Activated CD4-positive, alpha-beta T cell treated with anti-CD3 and anti-CD28 coated beads, Interleukin-2, Interleukin-6, amounts not matched to agents 100 ng/mL and 50 ng/mL, durations not matched to agents 16 hours and 8 hours (primary cell): ENCODE measurements around the gene GLIS1.

Experiments
- DNase-seq: peaks from one replicate; pipeline ENCODE4 v3.0.0-alpha.2; 2020

GLIS1 gene

DNA sequence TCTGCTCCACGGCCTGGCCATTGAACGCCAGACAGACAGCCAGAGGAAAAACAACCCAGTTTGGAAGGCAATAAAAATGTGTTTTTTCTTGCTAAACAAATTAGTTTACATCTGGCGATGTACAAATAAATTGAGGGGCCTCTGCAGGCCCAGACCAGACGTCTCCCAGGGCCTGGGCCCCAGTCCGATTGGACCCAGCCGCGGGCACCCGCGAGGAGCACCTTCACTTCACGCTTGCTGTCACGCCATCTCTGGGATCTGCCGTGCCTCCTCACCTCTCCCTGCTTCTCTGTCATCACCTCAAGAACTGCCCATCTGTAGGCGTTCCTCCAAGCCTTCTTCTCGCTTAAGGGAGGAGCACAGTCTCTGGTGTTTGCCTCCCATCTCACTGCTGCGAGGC, 61.5 kb downstream of the GLIS1 start:
- no peak for DNase-seq

DNA sequence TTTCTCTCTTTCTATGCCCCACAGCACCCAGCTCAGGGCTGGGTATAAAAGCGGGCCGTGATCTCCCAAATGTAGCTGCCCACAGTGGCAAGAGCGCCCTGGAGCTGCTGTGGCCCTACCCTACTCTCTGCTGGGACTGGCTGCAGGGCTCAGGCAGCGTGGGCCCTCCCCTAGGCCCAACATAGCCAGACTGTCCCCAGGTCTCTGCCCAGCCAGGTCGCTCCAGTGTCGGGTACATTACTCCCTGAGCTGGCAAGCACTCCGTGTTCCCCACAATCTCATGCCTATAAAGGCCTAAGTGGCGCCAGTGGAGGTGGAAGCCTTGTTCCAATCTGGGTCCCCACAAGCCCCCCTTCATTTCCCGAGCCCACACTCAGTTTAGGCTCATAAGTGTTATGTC, 66.2 kb downstream of the GLIS1 start:
- no peak for DNase-seq

DNA sequence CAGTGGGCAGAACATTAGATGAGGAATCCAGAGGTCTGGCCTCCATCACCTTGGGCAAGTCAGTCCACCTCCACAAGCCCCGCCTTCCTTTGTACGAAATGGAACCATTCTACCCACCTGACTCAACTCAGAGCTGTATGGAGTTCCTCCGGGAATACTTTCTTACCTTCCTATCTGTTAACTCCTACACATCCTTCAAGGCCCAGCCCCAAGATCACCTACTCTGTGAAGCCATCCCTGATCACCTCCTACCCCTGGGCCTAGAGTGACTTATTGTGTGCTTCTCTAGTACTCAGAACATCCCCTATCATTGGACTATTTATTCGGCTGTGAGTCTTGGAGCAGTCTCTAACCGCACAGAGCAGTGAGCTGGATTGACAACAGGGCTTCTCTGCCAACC, 66.7 kb downstream of the GLIS1 start:
- DNase-seq = no peak

DNA sequence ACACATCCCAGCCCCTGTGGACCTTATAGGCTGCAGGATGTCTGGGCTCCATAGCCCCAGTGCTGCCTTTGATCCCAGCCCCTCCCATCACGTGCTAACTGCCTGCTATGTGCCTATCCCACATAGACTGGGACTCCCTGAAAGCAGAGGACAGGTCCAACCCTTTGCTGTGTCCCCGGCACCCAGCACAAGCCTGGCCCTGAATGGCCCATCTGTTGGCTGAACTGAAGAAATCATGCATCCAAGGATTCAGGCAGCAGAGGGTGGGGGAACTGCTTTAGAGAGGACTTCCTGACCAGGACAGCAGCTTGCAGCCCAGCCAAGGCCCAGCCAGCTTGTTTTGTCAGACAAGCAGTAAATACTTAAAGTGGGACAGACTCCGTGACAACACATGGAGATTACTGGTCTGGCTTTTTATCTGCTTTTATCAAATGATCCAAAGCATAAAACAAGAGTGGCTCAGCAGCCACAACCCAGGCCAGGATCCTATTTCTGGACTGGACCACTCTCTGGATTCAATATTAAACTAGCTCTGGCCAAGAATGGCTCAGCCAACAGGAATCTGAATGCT, 69.3 kb downstream of the GLIS1 start:
- no peak for DNase-seq

DNA sequence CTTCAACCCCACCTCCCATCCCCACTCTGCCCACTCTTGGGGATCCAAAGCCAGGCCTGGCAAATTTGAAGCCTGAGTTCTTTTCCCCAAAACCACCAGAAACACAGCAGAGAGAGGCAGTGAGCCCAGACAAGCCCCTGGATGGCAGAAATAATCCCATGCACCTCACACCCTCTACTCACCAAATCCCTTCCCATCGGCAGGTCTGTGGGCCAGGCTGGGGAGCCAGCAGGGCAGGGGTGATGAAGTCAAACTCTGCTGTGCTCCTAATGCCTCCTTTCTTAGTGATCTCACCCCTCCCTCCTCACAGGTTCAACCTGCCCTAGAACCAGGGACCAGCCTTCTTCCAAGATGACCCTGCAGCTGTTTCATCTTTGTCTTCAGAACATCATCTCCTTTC, 72.4 kb downstream of the GLIS1 start:
- DNase-seq = no peak

DNA sequence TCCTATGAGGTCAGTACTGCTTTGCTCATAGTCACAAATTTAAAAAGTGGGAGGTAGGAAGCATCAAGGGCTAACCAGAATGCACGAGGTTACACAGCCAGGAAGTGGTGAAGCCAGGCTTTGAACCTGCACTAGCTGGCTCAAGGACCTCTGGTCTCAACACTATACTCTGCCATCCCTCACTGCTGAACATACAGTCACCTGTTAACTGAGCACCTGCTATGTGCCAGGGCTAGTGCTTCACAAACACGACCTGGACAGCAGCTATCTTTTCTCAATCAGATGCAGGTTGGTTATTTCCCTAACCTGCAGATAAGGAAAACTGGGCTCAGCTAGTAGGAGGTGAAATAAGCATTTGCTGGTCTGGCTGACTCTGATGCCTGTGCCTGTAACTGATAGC, 73.0 kb downstream of the GLIS1 start:
- no peak for DNase-seq

DNA sequence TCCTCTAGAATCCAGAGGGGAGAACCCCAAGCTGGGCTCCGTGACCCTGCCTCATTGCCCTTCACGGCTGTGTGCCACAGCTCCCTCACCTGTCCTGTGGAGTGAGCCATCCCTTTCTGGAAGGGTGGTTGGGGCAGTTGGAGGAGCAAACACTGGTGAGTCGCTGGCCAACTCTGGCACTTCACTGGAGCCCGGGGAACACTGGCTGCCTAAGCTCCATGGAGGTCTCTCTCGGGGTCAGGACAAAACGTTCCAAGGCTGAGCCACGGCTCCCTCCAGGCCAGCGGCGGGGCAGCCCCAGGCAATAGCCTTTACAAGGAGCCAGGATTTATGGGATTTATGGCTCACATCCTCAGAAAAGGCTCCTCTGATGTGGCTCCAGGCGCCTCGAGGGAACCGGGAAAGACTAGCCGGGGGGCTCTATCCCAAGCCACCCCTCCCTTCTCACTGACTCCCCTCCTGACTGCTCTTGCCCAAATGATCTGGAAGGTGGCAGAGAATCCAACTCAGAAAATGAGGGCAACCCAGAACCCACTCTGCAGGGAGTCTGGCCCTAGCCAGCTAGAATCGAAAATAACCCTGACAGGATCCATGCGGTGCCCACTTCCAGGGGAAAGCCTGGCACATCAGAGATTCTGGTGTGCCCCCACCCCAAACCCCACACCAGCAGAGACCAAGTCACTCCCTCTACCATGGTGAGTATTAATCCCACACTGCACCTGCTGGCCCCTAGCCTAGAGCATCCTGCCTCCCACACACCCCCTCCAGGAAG, 75.2 kb downstream of the GLIS1 start:
- DNase-seq = no peak

DNA sequence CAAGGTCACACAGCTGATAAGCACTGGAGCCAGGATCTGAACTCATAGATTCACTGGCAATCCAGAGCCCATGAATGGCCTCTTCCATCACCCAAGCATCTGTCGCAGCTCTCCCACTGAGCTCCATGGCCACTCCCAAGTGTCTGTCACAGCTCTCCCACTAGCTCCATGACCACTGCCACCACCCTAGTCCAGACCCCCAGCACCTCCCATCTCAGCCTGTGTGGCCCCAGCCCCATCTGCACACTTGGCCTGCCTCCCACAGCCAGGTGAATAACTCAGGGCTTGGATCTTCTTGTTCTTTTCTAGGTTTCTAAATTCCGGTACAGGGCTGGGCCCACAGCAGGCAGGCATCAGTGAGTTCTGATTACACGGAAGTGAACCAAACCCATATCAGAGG, 76.0 kb downstream of the GLIS1 start:
- DNase-seq = no peak

DNA sequence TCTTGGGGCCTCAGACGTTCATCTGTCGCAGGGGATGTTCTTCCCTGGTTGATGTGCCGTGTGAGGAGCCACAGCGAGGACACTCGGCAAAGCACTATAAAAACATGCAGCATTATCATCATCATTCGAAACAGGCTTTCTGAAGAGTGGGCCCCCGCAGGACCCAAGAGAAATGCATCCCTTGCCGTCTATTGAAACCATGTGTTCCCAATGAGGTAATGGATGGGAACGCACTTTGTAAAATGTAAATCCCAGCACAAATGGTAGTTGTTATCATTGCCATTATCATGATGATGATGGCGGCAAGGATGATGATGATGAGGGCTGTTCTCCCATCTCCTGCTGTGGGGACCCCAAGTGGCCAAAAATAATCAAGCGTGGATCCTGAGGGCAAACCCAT, 76.8 kb downstream of the GLIS1 start:
- no peak for DNase-seq

DNA sequence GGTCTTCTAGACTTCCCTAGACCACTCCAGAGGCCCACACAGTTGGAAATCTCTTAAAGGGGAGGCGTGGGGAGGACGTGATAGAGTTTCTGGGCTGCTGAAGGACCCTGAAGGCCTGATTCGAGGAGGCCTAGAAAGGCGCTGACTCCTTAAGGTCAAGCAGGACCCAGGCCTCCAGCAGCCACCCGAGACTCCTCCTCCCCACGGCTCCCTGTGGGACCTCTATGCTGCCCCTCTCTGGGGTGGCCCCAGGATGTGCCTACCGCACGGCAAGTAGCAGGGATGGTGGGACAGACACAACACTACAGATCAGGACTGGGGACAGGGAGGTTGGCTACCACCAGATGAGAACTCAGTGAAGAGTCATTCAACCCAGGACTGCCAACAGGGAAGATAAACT, 77.5 kb downstream of the GLIS1 start:
- DNase-seq = no peak

DNA sequence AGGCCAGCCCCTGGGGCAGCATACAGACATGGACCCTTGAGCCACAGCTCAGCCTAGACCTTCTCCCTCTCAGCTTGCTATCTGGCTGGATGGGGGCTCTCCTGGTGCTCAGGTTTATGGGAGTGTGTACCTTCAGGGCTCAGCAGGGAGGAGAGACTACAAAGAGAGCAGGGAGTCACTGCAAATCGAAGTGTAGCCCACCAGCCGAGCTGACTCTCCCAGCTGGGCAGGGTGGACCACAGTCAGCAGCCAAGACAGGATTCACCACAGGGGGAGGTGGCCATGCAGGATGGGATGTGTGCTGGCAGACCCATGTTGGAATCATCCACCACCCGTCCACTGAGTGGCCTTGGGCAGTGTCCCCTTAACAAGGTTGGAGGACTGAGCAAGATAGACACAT, 78.3 kb downstream of the GLIS1 start:
- no peak for DNase-seq

DNA sequence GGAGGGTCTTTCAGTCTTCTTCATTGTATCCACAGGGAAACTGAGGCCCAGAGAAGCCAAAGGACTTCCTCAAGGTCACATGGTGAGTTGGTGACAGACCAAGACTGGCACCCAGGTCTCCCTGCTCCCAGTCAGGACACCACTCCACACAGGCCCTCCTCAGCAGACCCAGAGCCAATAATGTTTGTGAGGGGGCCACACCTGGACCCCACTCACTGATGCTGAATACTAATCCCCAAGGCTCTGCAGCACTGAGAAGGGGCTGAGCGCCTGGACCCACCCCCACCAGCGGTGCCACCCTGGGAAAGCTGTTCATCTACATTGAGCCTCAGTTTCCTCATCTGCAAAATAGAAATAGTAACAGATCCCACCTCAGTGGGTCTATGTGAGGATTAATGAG, 79.5 kb downstream of the GLIS1 start:
- no peak for DNase-seq

DNA sequence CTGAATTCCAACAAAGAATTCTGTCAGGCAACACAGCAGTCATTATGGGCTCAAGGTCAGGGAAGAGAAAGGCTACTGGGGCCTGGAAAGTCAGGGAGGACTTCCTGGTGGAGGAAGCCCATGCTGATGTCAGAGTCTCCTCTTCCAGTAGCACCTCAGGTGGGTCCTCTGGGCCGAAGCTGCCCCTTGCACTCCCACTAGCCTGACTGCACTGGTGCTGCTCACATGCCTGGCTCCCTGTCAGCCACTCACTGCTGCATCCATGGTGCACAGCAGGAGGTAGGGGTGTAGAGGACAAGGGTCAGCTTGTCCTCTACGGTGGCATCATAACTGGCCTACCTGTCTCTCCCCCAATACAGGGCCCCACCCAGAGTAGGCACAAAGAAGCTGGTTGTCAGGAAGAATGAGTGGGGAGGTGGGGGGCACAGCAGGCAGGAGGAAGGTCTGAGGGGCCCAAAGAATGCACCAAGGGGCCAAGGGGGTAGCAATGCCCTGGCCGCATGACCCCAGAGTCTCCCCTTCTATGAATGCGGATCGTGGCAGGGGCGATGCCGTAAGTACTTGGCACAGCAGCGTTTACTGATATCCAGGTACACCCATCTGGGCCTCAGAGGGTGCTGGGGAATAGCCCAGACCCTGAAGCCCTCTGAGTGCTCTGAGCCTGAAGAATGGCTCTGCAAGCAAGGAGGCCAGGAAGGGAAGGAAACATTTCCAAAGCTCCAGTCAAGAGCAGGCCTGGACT, 80.3 kb downstream of the GLIS1 start:
- DNase-seq = no peak

DNA sequence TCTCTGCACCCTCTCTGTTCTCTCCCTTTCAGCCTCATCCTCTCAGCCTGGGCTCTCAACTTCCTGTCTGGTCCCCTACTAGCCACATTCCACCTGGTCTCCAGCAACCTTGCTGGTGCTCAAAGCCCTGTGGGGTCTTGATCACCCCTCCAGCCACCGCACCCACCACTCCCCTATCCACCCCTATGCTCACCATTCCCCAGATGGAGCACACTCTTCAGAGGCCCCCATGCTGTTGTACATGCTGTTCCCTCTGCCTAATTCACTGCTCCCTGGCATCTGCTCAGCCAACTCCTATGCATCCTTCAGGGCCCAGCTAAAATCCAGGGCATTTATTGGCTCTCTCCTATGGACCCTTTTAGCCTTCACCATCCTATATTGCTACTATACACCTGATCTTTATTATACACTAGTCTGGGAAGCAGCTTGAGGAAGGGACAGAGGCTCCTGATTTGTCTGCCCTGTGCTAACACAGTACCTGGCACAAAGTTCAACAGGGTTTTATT, 81.0 kb downstream of the GLIS1 start:
- DNase-seq = no peak

DNA sequence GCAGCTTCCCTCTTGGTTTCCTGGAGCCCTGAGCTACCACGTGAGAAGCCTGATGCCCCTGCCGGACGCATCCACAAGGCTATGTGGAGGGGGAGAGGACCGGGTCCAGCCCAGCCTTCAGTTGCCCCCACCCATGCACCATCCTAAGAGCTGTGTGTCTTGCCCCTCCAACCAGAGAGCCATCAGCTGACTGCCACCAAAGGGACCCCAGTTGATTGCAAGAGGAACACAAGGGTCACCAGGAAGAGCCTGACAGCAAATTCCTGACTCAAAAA, 81.5 kb downstream of the GLIS1 start:
- DNase-seq = no peak

DNA sequence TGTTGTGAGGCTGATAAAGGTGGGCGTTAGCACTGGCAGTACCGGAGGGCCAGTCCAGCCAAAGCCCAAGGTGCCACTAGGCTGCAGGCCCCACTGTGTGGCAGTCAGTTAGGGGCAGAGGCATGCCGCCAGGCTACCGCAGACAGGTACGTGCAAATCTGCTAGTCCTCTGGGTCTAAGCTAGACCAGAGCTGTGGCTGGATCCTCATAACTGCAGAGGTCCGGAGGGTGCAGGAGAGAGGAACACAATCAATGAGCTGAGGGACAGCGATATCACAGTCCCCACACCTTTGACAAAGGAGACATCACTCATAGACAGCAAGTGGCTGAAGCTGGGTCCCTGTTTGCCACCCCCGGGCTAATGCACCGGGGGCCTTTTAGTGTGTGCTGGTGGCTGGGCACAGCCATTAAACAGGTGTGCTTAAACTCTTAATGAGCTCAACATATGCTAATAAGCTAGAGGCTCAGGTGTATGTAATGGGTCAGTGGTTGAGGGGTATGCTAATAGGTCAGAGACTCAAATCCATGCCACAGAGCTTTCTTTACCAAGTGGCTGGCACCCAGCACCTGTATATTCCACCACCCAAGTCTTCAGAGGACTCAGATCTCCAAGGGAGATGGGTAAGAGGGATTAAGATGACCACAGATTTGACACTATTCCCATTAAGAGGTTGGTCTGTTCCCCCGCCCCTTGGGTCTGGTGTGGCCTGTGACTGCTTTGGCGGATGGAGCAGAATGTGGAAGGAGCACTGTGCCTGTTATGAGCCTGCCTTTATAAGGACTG, 82.0 kb downstream of the GLIS1 start:
- DNase-seq = no peak

DNA sequence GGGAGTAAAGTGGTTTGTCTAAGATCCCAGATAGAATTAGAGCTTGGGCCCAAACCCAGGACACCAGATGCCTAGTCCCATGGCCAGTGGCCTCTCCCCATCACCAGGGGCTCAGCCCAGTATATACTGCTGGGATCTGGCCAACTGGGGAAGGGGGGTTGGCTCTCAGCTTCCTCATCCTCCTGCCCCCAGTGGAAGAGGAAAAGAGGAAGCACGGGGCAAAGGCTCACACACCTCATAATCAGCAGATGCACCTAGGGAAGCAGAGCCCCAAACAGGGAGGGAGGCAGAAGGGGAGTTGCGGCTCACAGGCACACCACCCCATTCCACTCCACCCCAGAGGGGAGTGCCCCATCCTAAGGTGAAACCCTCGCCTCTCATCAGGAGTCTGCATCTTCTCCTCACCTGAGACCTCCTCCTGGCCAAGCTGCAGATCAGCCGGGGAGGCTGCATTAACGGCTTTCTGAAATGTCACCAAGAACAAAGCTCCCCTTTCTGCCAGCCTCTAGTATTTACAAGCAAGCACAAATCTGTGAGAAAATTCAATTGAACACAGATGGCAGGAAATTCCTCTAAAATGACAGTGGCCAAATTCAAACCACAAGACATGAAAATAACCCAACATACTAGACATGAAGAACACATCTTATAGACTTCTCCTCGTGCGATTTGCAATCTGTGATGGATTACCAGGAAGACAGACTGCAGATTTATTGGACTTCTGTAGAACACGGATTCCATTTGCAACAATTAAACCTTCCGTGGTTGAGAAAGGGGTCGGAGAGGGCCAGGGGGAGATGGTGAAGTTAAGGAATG, 82.8 kb downstream of the GLIS1 start:
- DNase-seq = no peak

DNA sequence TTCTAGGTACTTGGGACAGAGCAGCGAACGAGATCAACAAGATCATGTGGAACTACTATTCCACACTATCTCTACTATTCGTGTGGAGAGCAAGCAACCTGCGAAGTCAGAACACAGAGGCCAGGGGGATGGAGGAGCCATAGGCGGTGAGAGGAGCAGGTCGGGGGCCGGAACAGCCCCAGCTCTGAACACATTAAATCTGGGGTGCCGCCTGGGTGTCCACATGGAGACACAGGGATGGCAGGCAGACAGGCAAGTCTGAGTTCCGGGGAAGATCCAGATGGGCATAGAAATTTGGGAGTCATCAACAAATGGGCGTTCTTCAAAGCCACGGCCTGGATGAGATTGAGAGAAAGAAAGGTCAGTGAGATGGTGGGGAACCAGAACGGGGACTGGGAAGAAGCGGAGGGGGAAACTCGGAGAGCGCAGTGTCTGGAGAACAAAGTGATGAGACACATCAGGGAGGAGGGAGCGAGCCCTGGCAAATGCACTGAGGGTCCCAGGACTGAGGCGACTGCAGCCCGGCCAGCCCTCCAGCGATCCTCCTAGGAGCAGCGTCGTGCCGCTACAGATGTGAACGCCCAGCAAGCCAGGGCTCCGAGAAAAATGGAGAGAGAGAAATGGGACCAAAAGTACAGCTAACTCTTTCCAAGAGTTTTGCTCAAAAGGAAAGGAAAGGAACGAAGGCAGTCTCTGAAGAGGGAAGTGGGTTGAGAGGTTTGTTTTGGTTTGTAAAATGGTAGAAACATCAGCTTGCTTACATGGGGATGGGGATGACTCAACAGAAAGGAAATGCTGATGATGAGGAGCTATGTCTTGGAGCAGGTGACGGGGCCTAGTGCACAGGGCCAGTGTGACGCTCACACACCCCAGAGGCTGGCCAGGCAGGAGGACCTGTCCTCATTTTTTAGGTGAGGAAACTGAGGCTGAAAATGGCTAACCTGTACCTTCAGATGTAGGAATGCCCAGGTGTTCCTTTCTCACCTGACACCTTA, 84.5 kb downstream of the GLIS1 start:
- no peak for DNase-seq

DNA sequence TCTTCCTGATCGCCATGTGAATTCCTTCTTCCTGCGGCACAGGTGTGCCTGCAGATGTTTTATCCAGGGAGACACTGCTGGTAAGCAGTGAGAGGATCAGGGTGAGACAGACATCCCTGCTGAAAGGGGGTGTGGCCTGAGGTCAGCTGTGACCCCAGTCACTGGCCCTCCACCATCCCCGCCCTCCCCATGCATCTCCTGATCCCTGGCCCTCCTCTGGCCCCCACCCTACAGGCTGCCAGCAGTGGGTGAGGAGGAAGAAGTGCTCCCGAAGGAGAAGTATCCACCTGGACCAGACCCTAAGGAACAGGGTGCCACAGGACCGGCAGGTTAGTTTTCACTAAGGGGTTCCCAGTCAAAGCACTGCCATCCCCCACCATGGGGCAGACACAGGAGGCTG, 85.3 kb downstream of the GLIS1 start:
- no peak for DNase-seq

DNA sequence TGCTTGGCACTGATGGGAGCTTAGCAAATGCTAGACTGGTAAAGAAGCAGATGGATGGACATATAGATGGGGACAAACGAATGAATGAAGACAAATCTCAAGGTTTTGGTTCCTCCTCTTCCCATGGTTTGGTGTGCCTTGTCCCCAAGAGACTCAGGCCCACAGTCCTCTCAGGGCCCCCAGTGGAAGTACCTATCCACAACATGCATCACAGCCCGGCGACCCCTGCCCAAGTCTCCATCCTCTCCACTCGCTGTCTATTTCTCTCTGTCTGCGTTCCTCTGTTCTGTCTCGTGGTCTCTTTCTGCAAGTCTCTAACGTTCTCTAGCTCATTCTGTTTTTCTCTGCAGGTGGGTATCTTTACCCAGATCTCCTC, 85.8 kb downstream of the GLIS1 start:
- DNase-seq = no peak

DNA sequence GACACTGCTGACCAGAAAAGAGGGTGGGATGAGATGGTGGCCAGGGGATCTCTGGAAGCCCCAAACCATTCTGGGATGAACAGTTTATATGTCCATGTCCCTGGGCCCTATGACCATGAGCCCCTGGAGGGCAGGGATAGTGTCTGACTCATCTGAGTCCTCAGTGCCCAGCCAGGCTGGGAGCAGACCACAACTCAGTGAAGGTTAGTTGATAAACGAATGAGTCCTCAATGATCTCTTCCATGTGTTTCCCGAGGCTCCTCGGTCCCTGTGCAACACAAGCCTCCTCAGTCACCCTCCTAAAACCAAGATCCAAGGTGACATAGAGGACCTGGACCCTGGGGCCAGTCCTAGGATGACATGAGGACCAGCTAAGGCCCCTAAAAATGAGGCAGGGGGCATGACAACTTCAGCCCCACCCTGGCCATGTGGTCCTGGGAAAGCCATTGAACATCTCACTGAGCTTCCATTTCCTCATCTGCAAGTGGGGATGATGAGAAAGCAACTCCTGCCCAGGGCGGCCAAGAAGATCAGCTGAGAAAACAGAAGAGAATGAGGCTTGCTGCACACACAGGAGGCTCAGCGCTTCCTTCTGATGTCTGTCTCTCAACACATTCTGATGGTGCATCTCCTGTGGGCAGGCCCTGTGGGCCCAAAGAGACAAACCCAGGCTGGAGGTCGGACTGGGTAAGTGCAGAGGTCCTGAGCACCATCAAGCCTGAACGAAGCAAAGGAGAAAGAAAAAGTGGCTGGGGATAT, 86.3 kb downstream of the GLIS1 start:
- no peak for DNase-seq
